Mammary epithelial cell (primary cell): Measurements from ENCODE around the gene EMILIN3.

ENCODE experiments used
- CTCF ChIP-seq, 2 donors: IDR thresholded peaks in 1 of 2; conservative IDR thresholded peaks in 1 of 2; 2 replicates each; pipeline ENCODE4 v1.5.1; 2011 to 2012; ENCODE audit warnings: inconsistent platforms in 2 of 2, low read length in 2 of 2, mild to moderate bottlenecking in 2 of 2, control low read depth in 1 of 2, low read depth in 1 of 2; ENCODE audit not compliant: insufficient read depth in 1 of 2; ENCODE audit errors: extremely low read depth in 1 of 2
- EZH2 ChIP-seq: IDR thresholded peaks from 2 replicates; pipeline ENCODE4 v1.6.1; 2012; ENCODE audit warnings: low read length, inconsistent platforms, borderline replicate concordance

DNA sequence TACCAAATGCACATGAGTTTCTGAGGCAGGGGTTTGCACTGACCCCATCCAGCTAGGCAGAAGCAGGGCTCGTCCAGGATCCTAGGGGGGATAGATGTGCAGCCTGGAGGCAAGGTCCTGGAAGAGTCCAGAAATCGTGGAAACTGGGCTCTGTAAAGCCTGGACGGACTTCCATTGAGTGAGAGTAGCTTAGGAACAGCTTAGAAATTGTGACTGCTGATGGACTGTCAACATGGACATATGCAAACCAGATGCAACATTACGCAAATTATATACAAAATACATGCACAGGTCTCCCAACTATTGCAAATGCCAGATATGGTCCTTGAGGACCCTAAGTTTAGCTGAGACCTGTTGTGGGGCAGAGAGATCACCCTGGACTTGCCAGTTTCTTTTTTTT is 4.8 kb upstream of the EMILIN3 start:
- no peak for TF ChIP-seq CTCF (conservative IDR thresholded peaks at IDR 0.05 in 1 of 2, IDR thresholded peaks at IDR 0.05 in 1 of 2; ENCODE audit: extremely low read depth in 1 of 2, insufficient read depth in 1 of 2, low read depth in 1 of 2, low read length in 2 of 2)
- no peak for TF ChIP-seq EZH2
